Activated CD8-positive, alpha-beta memory T cell treated with anti-CD3 and anti-CD28 coated beads for 24 hours (primary cell): ENCODE results near the gene APC2.
"Not testable (repeated sequence)": the region's sequence is repeated elsewhere in the genome, so short reads cannot be mapped to it uniquely, and the experiment has no call there.

ENCODE experiments used
- DNase-seq: peaks from one replicate; pipeline ENCODE4 v3.0.0-alpha.2; 2020

Gene APC2

GRCh38 chr19:1514986-1515721 is 65.2 kb downstream of the APC2 start:
- no peak for DNase-seq

GRCh38 chr19:1516395-1516753 is 66.5 kb downstream of the APC2 start:
- DNase-seq = no peak

- no peak for DNase-seq
Measured at GRCh38 chr19:1518471-1518870, 68.5 kb downstream of the APC2 start.

GRCh38 chr19:1519802-1520201 is 69.9 kb downstream of the APC2 start:
- not testable (repeated sequence) for DNase-seq

- no peak for DNase-seq
Measured at GRCh38 chr19:1520203-1520780, 70.4 kb downstream of the APC2 start.

- no peak for DNase-seq
Measured at GRCh38 chr19:1521636-1522035, 71.7 kb downstream of the APC2 start.

- DNase-seq = no peak
Measured at GRCh38 chr19:1522061-1522460, 72.1 kb downstream of the APC2 start.

- DNase-seq = no peak
Measured at GRCh38 chr19:1522838-1523237, 72.9 kb downstream of the APC2 start.
